GM18526 (cell line): Measurements from ENCODE around the gene DNAH9.

Source experiments
- POLR2A ChIP-seq: IDR thresholded peaks from 3 replicates; pipeline ENCODE4 v1.6.1; 2011; ENCODE audit not compliant: insufficient read length; ENCODE audit errors: extremely low read depth

The DNAH9 gene

DNA sequence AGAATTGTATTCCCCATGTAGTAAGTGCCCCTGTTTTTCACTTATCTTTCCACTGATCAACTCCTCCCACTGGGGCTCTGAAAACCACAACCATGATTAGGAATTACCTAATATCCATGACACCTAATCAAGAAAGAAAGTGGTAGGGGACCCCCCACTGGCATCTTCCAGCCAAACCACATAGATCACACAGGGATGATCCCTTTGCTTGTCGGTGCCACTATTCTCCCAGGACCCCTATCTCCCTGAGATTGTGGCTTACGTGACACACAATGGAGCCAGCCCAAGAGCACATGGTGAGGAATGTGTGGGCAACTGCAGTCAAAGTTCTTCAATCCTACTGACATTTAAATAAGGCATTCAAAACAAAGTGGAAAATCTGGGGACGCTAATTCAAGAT is 17.6 kb upstream of the DNAH9 start:
- no peak for TF ChIP-seq POLR2A

DNA sequence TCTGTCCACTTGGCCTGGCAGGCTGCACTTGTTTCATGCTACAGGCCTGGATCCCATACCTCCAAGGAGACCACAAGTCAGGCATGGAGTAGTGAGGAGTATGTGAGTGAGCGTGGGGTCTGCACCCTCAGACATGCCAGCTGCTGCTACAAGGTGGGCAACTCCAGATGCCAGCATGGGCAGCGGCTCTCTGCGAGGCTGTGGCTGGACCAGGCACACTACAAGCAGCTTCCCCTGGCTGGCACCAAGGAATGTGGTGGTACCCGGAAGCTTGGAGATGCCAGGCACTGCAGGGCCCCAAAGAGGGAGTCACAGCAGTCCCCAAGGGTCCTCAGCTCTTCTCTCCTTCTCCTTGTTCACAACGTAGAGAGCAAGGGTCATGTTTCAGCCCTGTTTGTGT is 16.1 kb upstream of the DNAH9 start:
- no peak for TF ChIP-seq POLR2A

DNA sequence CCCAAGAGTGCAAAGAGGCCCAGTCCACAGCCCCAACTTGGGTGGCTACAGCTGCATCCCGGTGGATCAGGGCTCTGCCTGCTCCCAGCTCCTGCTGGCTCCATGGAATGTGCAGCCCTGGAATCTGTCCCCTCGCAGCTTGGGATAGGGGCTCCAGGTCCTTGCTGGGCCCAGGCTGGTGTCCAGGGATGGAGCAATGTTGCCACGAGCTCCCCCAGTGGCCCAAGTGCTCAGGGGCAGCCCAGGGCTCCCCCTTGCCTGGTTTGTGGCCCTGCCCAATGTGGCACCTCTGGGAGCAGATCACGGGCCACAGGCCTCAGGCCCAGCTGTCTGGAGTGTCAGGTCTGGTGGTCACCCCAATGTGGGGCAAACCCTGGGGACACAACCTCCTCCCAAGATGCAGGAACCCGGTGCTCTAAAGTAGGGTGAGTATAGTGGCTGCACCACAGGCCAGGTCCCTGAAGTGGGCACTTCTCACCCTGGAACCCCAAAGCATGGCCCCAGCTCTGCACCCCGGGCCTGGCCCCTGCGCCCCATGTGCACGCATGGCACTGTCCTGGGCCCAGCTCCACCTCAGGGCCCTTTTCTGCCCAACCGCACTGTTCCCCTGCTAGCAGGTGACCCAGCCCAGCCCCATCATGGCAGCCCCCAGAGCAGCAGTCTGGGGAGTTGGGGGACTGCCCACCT is 14.8 kb upstream of the DNAH9 start:
- TF ChIP-seq POLR2A, result no peak

GRCh38 chr17:11589716-11590115 is 8.6 kb upstream of the DNAH9 start:
- TF ChIP-seq POLR2A, result no peak

- no peak for TF ChIP-seq POLR2A
These were observed 3.4 kb downstream of the DNAH9 start for GRCh38 chr17:11601661-11602060.

DNA sequence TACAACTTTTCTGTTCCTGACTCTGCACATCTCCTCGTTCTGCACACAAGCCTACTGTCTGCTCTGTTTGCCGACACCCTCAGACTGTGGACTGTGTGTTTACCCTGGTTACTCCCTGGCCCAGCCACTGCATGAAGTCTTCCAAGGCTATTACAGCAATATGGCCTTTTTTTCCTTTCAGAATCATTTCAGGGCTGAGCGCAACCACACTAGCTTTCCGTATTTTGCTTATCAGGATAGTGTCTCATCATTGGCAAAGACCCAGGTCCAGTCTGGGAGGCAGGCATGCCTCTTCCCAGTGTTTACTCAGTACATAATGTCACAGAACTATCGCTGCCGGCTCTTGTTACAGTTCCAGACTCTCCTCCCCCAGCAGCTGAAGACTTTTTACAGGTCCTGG is 10.1 kb downstream of the DNAH9 start:
- no peak for TF ChIP-seq POLR2A

GRCh38 chr17:11610999-11611566 is 12.8 kb downstream of the DNAH9 start:
- TF ChIP-seq POLR2A, result no peak

- TF ChIP-seq POLR2A, result no peak
These were observed 14.7 kb downstream of the DNAH9 start for GRCh38 chr17:11612956-11613355.

- TF ChIP-seq POLR2A, result no peak
These were observed 20.7 kb downstream of the DNAH9 start for GRCh38 chr17:11618861-11619566.

DNA sequence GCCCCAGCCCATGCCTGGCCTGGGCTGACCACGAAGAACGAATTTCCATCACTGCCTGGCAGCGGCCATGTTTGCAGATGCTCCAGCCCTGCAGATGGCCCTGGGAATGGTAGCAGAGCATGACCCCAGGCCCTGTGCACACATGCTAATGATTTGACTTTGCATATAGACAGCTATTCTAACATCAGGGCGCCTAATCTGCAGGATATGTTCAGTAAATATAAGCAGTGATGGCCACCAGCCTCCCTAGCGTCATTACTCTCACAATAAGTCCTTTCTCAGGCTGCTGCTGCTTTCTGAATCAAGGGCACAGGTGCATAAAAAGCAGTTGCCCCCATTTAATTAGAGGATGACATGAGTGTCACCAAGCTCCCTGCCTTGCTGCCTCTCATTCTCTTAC is 24.2 kb downstream of the DNAH9 start:
- TF ChIP-seq POLR2A, result no peak

- no peak for TF ChIP-seq POLR2A
These were observed 26.7 kb downstream of the DNAH9 start for GRCh38 chr17:11624976-11625375.

GRCh38 chr17:11625878-11626277 is 27.6 kb downstream of the DNAH9 start:
- no peak for TF ChIP-seq POLR2A

DNA sequence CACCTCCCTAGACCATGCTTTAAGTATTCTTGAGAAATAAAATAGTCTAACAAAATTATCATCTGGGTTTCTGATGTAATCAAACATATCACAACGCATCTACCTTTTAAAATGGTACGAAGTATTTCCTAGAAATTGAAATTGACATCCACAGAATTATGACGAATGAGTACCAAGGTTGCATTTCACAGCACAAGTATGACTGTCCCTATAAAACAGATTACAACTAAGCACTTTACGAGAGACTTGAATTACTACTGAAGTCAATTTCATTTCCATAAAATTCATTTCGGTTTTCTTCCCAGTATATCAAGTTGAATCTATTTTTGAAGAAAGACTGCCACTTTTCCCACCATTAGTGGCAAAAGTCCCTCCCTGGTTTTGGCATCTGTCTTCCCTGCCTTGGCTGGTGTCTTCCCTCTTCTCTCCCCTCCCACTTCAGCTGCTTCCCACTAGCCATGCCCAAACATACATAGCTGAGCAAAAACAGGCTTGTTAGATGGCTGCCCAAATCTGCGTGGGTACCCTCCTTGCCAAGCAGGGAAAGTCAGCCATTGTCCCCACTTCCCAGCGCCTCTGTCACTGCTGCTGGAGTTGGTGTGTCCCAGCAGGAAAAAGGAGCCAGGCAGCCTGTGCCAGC is 29.2 kb downstream of the DNAH9 start:
- no peak for TF ChIP-seq POLR2A

DNA sequence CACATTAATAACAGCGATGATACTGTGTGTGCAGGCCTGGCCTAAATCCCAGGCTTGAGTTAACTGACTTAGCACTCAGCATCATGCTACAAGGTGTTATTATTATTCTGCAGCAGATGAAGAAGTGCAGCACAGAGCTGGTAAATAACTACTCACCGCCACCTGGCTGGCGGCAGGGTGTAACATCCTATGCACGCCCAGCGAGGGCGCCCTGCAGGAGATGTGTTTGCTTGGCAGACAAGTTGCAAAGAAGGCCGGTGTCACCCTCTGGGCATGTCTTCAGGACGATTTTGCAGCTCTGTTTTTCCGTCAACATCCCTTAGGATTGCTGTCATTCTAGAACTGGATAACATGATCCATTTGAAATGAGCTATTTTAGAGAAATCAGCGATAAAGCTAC is 30.1 kb downstream of the DNAH9 start:
- no peak for TF ChIP-seq POLR2A

DNA sequence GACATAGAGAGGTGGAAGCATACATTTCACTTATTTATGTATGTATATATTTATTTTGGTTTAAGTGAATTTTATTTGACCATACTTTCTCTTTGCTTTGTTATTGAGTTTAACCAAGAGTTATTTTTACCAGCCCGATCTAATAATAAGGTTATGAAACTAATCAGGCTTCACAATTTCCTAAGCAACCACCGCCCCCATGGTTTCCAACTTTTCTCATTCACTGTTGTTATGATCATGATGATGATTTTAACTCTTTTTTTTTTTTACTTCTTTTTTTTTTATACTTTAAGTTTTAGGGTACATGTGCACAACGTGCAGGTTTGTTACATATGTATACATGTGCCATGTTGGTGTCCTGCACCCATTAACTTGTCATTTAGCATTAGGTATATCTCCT is 30.6 kb downstream of the DNAH9 start:
- TF ChIP-seq POLR2A, result no peak

DNA sequence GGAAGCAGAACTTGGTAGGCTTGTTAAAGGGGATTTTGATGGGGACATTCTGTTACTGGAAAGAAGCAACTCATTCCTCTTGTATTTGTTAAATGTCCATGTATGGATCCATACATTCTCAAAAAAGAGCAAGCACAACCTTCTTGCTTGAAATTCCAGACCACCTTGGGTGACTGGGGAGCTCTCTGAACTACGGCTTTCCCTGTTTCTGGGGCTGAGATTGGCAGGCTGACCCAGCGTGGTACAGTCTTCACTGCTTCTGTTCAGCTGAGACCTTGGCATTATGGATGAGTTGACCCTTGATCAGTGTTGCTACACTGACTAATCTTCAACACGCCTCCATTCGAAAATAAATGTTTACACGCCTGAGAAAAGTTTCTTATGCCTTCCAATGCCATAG is 38.5 kb downstream of the DNAH9 start:
- no peak for TF ChIP-seq POLR2A
